ENCODE measurements around the gene P2RY8.
"Not testable (repeated sequence)": the region's sequence is repeated elsewhere in the genome, so short reads cannot be mapped to it uniquely, and the experiment has no call there.

The P2RY8 gene

GRCh38 chrX:1525583-1526355, 11.2 kb downstream of the P2RY8 start:
- no peak overlapping the region for H3K27ac ChIP-seq (ENCODE audit: low read length)
- no peak overlapping the region for H3K4me3 ChIP-seq (ENCODE audit: low read length)
- H3K9me3 ChIP-seq (ENCODE audit: insufficient read depth, low read depth, low read length): no peaks in the 10 kb centered on the region; the same call in 1 of the 2 replicates
- H3K36me3 ChIP-seq (ENCODE audit: insufficient read depth, low read depth, low read length): no peaks in the 10 kb centered on the region
- H3K27me3 ChIP-seq (ENCODE audit: insufficient read depth, low read length): no peaks in the 10 kb centered on the region
- 0 out of 2 replicates have a peak, but pooled peaks cover 3% of the 10 kb centered on the region for H3K4me1 ChIP-seq (ENCODE audit: insufficient read depth, low read length)
- no peak overlapping the region for H3K9ac ChIP-seq (ENCODE audit: low read depth, low read length)

GRCh38 chrX:1524874-1525582, 12.0 kb downstream of the P2RY8 start:
- no peak overlapping the region for H3K27ac ChIP-seq (ENCODE audit: low read length)
- no peak overlapping the region for H3K4me3 ChIP-seq (ENCODE audit: low read length)
- H3K9me3 ChIP-seq (ENCODE audit: insufficient read depth, low read depth, low read length): no peaks in the 10 kb centered on the region; the same call in 1 of the 2 replicates
- H3K9ac ChIP-seq (ENCODE audit: low read depth, low read length): no peak overlapping the region
- no peaks in the 10 kb centered on the region for H3K27me3 ChIP-seq (ENCODE audit: insufficient read depth, low read length)
- no peaks in the 10 kb centered on the region for H3K36me3 ChIP-seq (ENCODE audit: insufficient read depth, low read depth, low read length)
- 0 out of 2 replicates have a peak, but pooled peaks cover 3% of the 10 kb centered on the region for H3K4me1 ChIP-seq (ENCODE audit: insufficient read depth, low read length)

DNA sequence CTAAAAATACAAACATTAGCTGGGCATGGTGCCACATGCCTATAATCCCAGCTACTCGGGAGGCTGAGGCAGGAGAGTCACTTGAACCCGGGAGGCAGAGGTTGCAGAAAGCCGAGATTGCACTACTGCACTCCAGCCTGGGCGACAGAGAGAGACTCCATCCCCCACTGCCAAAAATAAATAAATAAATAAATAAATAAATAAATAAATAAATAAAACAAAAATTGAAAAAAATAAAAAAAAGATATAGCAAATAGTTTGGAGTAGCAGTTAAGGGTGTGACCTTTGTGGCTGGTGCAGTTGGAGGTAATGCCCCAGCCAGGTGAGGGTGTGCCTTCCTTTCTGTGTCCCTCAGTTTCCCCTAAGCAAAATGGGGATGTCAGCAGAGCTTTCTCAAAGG, 14.1 kb downstream of the P2RY8 start:
- not testable (repeated sequence) for H3K4me1 ChIP-seq (ENCODE audit: insufficient read depth, low read length); H3K36me3 ChIP-seq (ENCODE audit: insufficient read depth, low read depth, low read length); H3K4me3 ChIP-seq (ENCODE audit: low read length); H3K27ac ChIP-seq (ENCODE audit: low read length); H3K9ac ChIP-seq (ENCODE audit: low read depth, low read length); H3K9me3 ChIP-seq (ENCODE audit: insufficient read depth, low read depth, low read length); H3K27me3 ChIP-seq (ENCODE audit: insufficient read depth, low read length)

DNA sequence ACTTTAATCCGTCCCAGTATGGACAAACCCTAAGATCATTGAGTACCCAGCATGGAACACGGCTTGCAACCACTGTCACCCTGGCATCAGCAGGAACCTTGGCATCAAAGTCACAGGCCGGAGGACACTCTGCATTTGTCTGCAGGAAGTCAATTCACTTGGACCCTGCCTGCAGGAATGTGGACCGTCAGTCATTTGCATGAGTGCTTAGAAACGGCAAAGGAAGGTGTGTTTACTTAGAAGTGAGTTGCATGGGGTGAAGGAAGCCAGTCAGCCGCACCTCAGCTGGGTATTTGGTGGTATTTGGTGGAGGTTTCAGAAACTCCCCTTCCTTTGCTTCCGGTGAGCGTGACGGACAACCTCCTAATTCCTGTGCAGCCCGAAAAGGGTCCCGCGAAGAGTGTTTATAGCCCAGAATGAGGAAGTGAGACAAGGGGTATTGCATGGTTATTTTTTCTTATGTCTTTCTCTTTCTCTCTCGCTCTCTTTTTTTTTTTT, 15.5 kb downstream of the P2RY8 start:
- no peaks in the 10 kb centered on the region for H3K27me3 ChIP-seq (ENCODE audit: insufficient read depth, low read length)
- H3K36me3 ChIP-seq (ENCODE audit: insufficient read depth, low read depth, low read length): no peaks in the 10 kb centered on the region
- H3K4me1 ChIP-seq (ENCODE audit: insufficient read depth, low read length): 0 out of 2 replicates have a peak, but pooled peaks cover 3% of the 10 kb centered on the region
- no peak overlapping the region for H3K9ac ChIP-seq (ENCODE audit: low read depth, low read length)
- peaks cover 6% of the 10 kb centered on the region; the same call in 1 of the 2 replicates for H3K9me3 ChIP-seq (ENCODE audit: insufficient read depth, low read depth, low read length)
- H3K4me3 ChIP-seq (ENCODE audit: low read length): no peak overlapping the region
- no peak overlapping the region for H3K27ac ChIP-seq (ENCODE audit: low read length)

DNA sequence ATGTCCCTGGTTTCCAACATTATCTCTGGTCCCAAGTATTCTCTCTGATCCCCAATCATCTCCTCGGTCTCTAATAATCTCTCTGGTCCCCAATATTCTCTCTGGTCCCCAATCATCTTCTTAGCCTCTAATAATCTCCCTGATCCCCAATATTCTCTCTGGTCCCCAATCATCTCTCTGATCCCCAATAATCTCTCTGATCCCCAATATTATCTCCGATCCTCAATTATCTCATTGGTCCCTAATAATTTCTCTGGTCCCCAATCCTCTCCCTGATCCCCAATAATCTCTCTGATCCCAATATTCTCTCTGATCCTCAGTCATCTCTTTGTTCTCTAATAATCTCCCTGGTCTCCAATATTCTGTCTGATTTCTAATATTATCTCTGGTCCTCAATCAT, 16.6 kb downstream of the P2RY8 start:
- Histone ChIP-seq H3K36me3 (ENCODE audit: insufficient read depth, low read depth, low read length) (no peaks in the 10 kb centered on the region), H3K27ac (ENCODE audit: low read length) (no peak overlapping the region), H3K4me1 (ENCODE audit: insufficient read depth, low read length) (0 out of 2 replicates have a peak, but pooled peaks cover 3% of the 10 kb centered on the region), H3K9ac (ENCODE audit: low read depth, low read length) (no peak overlapping the region), H3K9me3 (ENCODE audit: insufficient read depth, low read depth, low read length) (peaks cover 6% of the 10 kb centered on the region; the same call in 1 of the 2 replicates), H3K4me3 (ENCODE audit: low read length) (no peak overlapping the region), H3K27me3 (ENCODE audit: insufficient read depth, low read length) (no peaks in the 10 kb centered on the region)

GRCh38 chrX:1519022-1519497, 17.9 kb downstream of the P2RY8 start:
- peaks cover 6% of the 10 kb centered on the region; the same call in 1 of the 2 replicates for H3K9me3 ChIP-seq (ENCODE audit: insufficient read depth, low read depth, low read length)
- no peak overlapping the region for H3K27ac ChIP-seq (ENCODE audit: low read length)
- H3K27me3 ChIP-seq (ENCODE audit: insufficient read depth, low read length): no peaks in the 10 kb centered on the region
- H3K9ac ChIP-seq (ENCODE audit: low read depth, low read length): no peak overlapping the region
- 0 out of 2 replicates have a peak, but pooled peaks cover 3% of the 10 kb centered on the region for H3K4me1 ChIP-seq (ENCODE audit: insufficient read depth, low read length)
- H3K4me3 ChIP-seq (ENCODE audit: low read length): no peak overlapping the region
- no peaks in the 10 kb centered on the region for H3K36me3 ChIP-seq (ENCODE audit: insufficient read depth, low read depth, low read length)

- Histone ChIP-seq H3K27ac (ENCODE audit: low read length) (no peak overlapping the region), H3K27me3 (ENCODE audit: insufficient read depth, low read length) (no peaks in the 10 kb centered on the region), H3K9me3 (ENCODE audit: insufficient read depth, low read depth, low read length) (peaks cover 6% of the 10 kb centered on the region; the same call in 1 of the 2 replicates), H3K9ac (ENCODE audit: low read depth, low read length) (no peak overlapping the region), H3K4me1 (ENCODE audit: insufficient read depth, low read length) (0 out of 2 replicates have a peak, but pooled peaks cover 3% of the 10 kb centered on the region), H3K4me3 (ENCODE audit: low read length) (no peak overlapping the region), H3K36me3 (ENCODE audit: insufficient read depth, low read depth, low read length) (no peaks in the 10 kb centered on the region)
Observed at GRCh38 chrX:1518512-1518911, 18.5 kb downstream of the P2RY8 start.

DNA sequence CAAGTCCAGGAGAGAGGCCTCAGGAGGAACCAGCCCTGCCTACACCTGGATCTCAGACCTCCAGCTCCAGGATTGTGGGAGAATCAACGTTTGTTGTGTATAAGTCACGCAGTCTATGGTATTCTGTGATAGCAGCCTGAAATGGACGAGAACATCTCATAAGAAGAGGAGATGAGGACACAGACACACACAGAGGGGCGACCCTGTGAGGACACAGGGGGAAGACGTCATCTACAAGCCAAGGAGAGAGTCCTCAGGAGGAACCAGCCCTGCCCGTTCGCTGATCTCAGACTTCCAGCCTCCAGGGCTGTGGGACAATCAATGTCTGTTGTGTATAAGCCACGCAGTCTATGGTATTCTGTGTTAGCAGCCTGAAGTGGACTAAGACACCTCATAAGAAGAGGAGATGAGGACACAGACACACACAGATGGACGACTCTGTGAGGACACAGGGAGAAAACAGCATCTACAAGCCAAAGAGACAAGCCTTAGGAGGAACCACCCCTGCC, 20.3 kb downstream of the P2RY8 start:
- Histone ChIP-seq H3K4me3 (ENCODE audit: low read length) (no peak overlapping the region), H3K9me3 (ENCODE audit: insufficient read depth, low read depth, low read length) (peaks cover 6% of the 10 kb centered on the region; the same call in 1 of the 2 replicates), H3K27me3 (ENCODE audit: insufficient read depth, low read length) (no peaks in the 10 kb centered on the region), H3K9ac (ENCODE audit: low read depth, low read length) (no peak overlapping the region), H3K36me3 (ENCODE audit: insufficient read depth, low read depth, low read length) (no peaks in the 10 kb centered on the region), H3K4me1 (ENCODE audit: insufficient read depth, low read length) (0 out of 2 replicates have a peak, but pooled peaks cover 3% of the 10 kb centered on the region), H3K27ac (ENCODE audit: low read length) (no peak overlapping the region)

DNA sequence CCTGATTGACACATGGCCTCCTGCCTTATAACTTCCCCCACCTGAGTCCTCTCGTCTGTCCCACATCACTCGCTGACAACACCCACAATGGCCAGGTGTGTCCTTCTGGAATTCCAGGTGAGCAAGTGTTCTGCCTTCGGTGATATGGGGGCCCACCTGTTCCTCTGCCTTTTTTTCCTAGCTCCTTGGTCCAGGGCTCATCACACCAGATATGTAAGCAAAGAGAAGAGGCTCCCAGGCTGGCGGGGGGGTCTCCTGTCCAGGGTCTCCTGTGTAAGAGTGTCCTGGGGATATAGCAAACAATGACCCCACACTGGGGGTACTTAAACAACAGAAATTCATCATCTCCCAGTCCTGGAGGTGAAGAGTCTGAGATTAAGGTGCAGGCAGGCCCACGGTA, 25.2 kb downstream of the P2RY8 start:
- Histone ChIP-seq H3K9ac (ENCODE audit: low read depth, low read length) (no peak overlapping the region), H3K4me1 (ENCODE audit: insufficient read depth, low read length) (no peaks in the 10 kb centered on the region), H3K36me3 (ENCODE audit: insufficient read depth, low read depth, low read length) (no peaks in the 10 kb centered on the region), H3K4me3 (ENCODE audit: low read length) (no peak overlapping the region), H3K9me3 (ENCODE audit: insufficient read depth, low read depth, low read length) (no peaks in the 10 kb centered on the region), H3K27ac (ENCODE audit: low read length) (no peak overlapping the region), H3K27me3 (ENCODE audit: insufficient read depth, low read length) (no peaks in the 10 kb centered on the region)

- H3K27me3 ChIP-seq (ENCODE audit: insufficient read depth, low read length): no peaks in the 10 kb centered on the region
- no peaks in the 10 kb centered on the region for H3K9me3 ChIP-seq (ENCODE audit: insufficient read depth, low read depth, low read length)
- no peak overlapping the region for H3K4me3 ChIP-seq (ENCODE audit: low read length)
- no peaks in the 10 kb centered on the region for H3K4me1 ChIP-seq (ENCODE audit: insufficient read depth, low read length)
- no peak overlapping the region for H3K9ac ChIP-seq (ENCODE audit: low read depth, low read length)
- H3K27ac ChIP-seq (ENCODE audit: low read length): no peak overlapping the region
- no peaks in the 10 kb centered on the region for H3K36me3 ChIP-seq (ENCODE audit: insufficient read depth, low read depth, low read length)
Observed at GRCh38 chrX:1511150-1511549, 25.8 kb downstream of the P2RY8 start.

DNA sequence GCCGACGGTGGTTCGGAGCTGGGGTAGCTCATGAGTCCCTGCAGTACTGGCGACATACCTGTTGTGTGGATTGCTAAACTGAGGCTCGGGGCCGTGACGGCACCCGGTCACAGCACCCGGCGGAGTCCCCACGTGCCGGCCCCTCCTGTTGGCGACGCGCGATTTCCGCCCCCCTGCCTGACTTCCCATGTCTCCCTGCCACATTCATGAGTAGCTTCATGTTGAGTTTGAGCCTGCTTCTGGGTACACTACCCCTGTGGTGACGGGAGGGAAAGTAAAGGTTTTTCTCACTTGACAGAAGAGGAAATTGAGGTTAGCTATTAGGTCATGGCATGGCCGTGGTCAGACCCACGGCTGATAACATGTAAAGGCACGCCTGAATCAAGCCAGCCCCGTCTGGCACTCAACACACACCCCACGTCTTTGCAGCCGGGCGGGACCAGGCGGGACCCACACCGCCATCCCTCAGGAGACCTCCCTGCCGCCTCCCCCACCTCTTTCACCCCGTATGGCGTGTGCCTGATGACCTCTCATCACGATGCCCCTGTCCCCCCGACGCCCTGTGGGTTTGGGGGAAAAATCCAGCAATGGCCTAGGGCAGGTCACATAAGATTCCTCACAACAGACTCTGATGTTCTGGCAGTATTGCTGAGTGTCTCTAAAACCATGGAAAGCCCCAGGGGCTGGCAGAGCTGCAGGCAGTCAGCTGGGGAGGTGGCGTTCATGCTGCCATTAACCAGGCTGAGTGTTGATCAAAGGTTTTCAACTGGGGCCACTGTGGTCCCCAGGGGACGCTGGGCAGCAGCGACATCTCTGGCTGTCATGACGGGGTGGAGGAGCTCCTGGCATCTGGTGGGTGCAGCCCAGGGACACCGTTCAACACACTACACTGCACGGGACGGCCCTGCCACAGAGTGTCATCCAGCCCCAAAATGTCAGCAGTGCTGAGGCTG, 29.2 kb downstream of the P2RY8 start:
- H3K9ac ChIP-seq (ENCODE audit: low read depth, low read length): no peak overlapping the region
- no peak overlapping the region for H3K4me3 ChIP-seq (ENCODE audit: low read length)
- no peaks in the 10 kb centered on the region for H3K27me3 ChIP-seq (ENCODE audit: insufficient read depth, low read length)
- H3K36me3 ChIP-seq (ENCODE audit: insufficient read depth, low read depth, low read length): no peaks in the 10 kb centered on the region
- H3K4me1 ChIP-seq (ENCODE audit: insufficient read depth, low read length): no peaks in the 10 kb centered on the region
- no peaks in the 10 kb centered on the region for H3K9me3 ChIP-seq (ENCODE audit: insufficient read depth, low read depth, low read length)
- H3K27ac ChIP-seq (ENCODE audit: low read length): no peak overlapping the region
